ENCODE measurements around the gene GYG2.

DNA sequence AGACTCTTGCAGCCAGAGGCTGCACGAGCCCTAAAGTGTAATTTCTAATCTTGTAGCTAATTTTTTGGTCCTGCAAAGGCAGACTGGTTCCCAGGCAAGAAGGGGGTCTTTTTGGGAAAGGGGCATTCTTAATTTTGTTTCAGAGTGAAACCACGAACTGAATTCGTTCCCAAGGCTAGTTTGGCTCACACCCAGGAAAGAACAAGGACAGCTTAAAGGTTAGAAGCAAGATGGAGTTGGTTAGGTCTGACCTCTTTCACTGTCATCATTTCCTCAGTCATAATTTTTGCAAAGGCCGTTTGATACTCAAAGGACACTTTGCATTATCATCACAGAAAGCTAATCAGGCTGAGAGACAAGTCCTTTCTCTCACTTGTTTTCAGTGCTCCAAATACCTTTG, 46.0 kb upstream of the GYG2 start:
- no peak for TF ChIP-seq CTCF (IDR thresholded peaks at IDR 0.05)
- TF ChIP-seq POLR2AphosphoS5 (IDR thresholded peaks at IDR 0.05) = no peak
- TF ChIP-seq EP300 (IDR thresholded peaks at IDR 0.05) = no peak
- no peak for TF ChIP-seq POLR2A (IDR thresholded peaks at IDR 0.05; ENCODE audit: low read depth)

Data from esophagus muscularis mucosa (tissue), 4 donors.